PC-3 (cell line): Measurements from ENCODE around the gene VPS9D1. TPM values are rescaled to one million over a fixed set of nuclear protein-coding genes. Genes with fewer than 3 reads are reported as not detected.
"Not testable (repeated sequence)": the region's sequence is repeated elsewhere in the genome, so short reads cannot be mapped to it uniquely, and the experiment has no call there.

Experiments
- ATAC-seq: fragments of 200-7000 bp; cut with Tn5 transposase; 2 replicates; pipeline ENCODE4 v1.9.1; 2020; ENCODE audit warnings: mild to moderate bottlenecking, moderate library complexity
- BruUV-seq: library from RNA; stranded (reverse); fragments of 400-500 nt; replicated peaks from 2 replicates; lab custom pipeline; 2021; lab: Mats Ljungman, UMichigan
- CTCF ChIA-PET: fragments of 300-600 bp; sonication (Branson Sonifier 250); formaldehyde crosslinking; loops from one replicate; lab custom pipeline; 2022; ENCODE audit warnings: antibody characterized with exemption; lab: Charles Lee
- POLR2A ChIA-PET: fragments of 300-600 bp; sonication (Branson Sonifier 250); formaldehyde crosslinking; loops from one replicate; lab custom pipeline; 2022; ENCODE audit warnings: antibody characterized with exemption; ENCODE audit not compliant: unreplicated experiment; lab: Charles Lee
- DNase-seq: peaks from one replicate; pipeline ENCODE4 v3.0.0-alpha.2; 2015
- H2AFZ ChIP-seq: fragments of 300-600 bp; sonication (generic); 2 replicates; pipeline ENCODE4 v1.6.0; 2016; ENCODE audit warnings: antibody characterized with exemption, low read length
- H3F3A ChIP-seq: fragments of 300-600 bp; sonication (generic); one replicate; pipeline ENCODE4 v1.6.0; 2017; ENCODE audit warnings: antibody characterized with exemption, low read length, control low read depth, mild to moderate bottlenecking; ENCODE audit not compliant: unreplicated experiment
- H3K27ac ChIP-seq: fragments of 300-600 bp; sonication (generic); 2 replicates; pipeline ENCODE4 v1.5.1; 2016; ENCODE audit warnings: mild to moderate bottlenecking, low read length
- H3K27me3 ChIP-seq: fragments of 300-600 bp; sonication (generic); 2 replicates; pipeline ENCODE4 v1.6.1; 2016; ENCODE audit warnings: low read length, mixed read lengths
- H3K36me3 ChIP-seq: fragments of 300-600 bp; sonication (generic); 2 replicates; pipeline ENCODE4 v1.6.1; 2016; ENCODE audit warnings: low read depth, mixed run types, low read length, mixed read lengths
- H3K4me1 ChIP-seq: fragments of 300-600 bp; sonication (generic); 2 replicates; pipeline ENCODE4 v1.5.1; 2016; ENCODE audit warnings: low read length; ENCODE audit not compliant: insufficient read depth
- H3K4me2 ChIP-seq: fragments of 300-600 bp; sonication (generic); 2 replicates; pipeline ENCODE4 v1.6.0; 2016; ENCODE audit warnings: low read length
- H3K4me3 ChIP-seq: fragments of 300-600 bp; sonication (generic); 2 replicates; pipeline ENCODE4 v1.5.1; 2016; ENCODE audit warnings: mild to moderate bottlenecking, low read length, mixed read lengths
- H3K79me2 ChIP-seq: fragments of 300-600 bp; sonication (generic); 2 replicates; pipeline ENCODE4 v1.6.1; 2017; ENCODE audit warnings: low read length, mixed read lengths
- H3K9ac ChIP-seq: fragments of 300-600 bp; sonication (generic); 2 replicates; pipeline ENCODE4 v1.6.0; 2016; ENCODE audit warnings: mild to moderate bottlenecking, low read length
- H3K9me2 ChIP-seq: fragments of 300-600 bp; sonication (generic); replicated peaks from 2 replicates; pipeline ENCODE4 v1.6.1; 2016; ENCODE audit warnings: mixed run types, low read length, mixed read lengths
- H3K9me3 ChIP-seq: fragments of 300-600 bp; sonication (generic); 2 replicates; pipeline ENCODE4 v1.6.1; 2016; ENCODE audit warnings: low read length, mixed read lengths
- H4K20me1 ChIP-seq: fragments of 300-600 bp; sonication (generic); 2 replicates; pipeline ENCODE4 v1.6.1; 2016; ENCODE audit warnings: low read length, mixed read lengths
- EZH2 ChIP-seq: fragments of 300-600 bp; sonication (generic); IDR thresholded peaks from one replicate; pipeline ENCODE4 v1.6.1; 2017; ENCODE audit warnings: antibody characterized with exemption, mild to moderate bottlenecking, low read length; ENCODE audit not compliant: unreplicated experiment
- EZH2phosphoT487 ChIP-seq: fragments of 300-600 bp; sonication (generic); IDR thresholded peaks from 2 replicates; pipeline ENCODE4 v1.6.1; 2018; ENCODE audit warnings: mild to moderate bottlenecking, antibody characterized with exemption, low read length, borderline replicate concordance
- intact Hi-C: fragments of 100-400 bp; cut with micrococcal nuclease; formaldehyde crosslinking; loops from 2 replicates; pipeline ENCODE4 v1.9.0; 2023
- total RNA-seq: library from RNA; depleted of rRNA; stranded (reverse); fragments of >200 nt; gene quantifications from 2 replicates; pipeline ENCODE4 v1.2.3, GENCODE V29; 2014
- TF ChIP-seq, protein P1 (sequence below): fragments of 300-600 bp; sonication (generic); conservative IDR thresholded peaks from 2 replicates; pipeline ENCODE4 v1.5.1; 2017; ENCODE audit warnings: antibody characterized with exemption, low read depth, mild to moderate bottlenecking, low read length

Gene VPS9D1
- total RNA-seq, 1 experiment from 2014 or later: 4.4 TPM

DNA sequence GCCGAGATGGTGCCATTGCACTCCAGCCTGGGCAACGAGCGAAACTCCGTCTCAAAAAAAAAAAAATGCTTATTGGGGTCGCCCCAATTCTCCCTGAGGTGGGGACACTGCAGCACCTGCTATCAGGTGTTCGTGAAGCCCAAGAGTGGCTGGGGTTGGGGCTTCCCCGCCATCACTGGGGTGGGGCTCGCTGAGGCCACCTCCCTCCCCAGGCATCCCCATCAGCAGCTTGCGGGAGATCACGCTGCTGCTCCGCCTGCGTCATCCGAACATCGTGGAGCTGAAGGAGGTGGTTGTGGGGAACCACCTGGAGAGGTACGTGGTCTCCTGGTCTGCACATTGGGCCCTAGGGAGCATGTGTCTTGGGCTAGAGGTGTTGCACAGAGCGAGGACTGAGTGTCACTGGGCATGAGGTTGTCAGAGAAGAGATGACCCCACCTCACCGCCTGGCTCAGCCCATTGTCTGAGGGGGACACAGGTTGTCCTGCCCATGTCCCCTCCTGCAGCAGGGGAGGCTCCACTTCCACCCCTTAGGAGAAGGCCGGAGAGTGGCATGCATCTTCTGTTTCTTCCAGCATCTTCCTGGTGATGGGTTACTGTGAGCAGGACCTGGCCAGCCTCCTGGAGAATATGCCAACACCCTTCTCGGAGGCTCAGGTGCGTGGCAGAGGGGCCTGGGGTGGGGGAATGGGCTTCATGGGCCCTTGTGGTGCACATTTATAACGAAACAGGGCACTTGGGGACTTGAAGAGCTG is 29.3 kb downstream of the VPS9D1 start:
- DNase-seq: no peak
- Histone ChIP-seq H3K4me1 (peaks cover 6% of the 10 kb centered on the region; the same call in 1 of the 2 replicates), H3K4me3 (no peak overlapping the region), H3K9me3 (no peaks in the 10 kb centered on the region), H3K79me2 (peaks cover 27% of the 10 kb centered on the region), H3K27ac (no peak overlapping the region), H3K36me3 (peaks cover 4% of the 10 kb centered on the region; the same call in 1 of the 2 replicates), H3K4me2 (no peak overlapping the region), H3F3A (no peaks in the 10 kb centered on the region), H3K9me2 (no peaks in the 10 kb centered on the region), H3K9ac (no peak overlapping the region), H2AFZ (no peak overlapping the region), H4K20me1 (no peaks in the 10 kb centered on the region), H3K27me3 (no peaks in the 10 kb centered on the region)
- BruUV-seq: no TSS peak
- intact Hi-C loops: no loop called here
- ChIA-PET CTCF (no interaction called here), POLR2A (no interaction called here)
- ATAC-seq: no peak
- TF ChIP-seq EZH2phosphoT487: no peak
- TF ChIP-seq EZH2: no peak
- TF ChIP-seq, protein P1, sequence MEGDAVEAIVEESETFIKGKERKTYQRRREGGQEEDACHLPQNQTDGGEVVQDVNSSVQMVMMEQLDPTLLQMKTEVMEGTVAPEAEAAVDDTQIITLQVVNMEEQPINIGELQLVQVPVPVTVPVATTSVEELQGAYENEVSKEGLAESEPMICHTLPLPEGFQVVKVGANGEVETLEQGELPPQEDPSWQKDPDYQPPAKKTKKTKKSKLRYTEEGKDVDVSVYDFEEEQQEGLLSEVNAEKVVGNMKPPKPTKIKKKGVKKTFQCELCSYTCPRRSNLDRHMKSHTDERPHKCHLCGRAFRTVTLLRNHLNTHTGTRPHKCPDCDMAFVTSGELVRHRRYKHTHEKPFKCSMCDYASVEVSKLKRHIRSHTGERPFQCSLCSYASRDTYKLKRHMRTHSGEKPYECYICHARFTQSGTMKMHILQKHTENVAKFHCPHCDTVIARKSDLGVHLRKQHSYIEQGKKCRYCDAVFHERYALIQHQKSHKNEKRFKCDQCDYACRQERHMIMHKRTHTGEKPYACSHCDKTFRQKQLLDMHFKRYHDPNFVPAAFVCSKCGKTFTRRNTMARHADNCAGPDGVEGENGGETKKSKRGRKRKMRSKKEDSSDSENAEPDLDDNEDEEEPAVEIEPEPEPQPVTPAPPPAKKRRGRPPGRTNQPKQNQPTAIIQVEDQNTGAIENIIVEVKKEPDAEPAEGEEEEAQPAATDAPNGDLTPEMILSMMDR: no peak

DNA sequence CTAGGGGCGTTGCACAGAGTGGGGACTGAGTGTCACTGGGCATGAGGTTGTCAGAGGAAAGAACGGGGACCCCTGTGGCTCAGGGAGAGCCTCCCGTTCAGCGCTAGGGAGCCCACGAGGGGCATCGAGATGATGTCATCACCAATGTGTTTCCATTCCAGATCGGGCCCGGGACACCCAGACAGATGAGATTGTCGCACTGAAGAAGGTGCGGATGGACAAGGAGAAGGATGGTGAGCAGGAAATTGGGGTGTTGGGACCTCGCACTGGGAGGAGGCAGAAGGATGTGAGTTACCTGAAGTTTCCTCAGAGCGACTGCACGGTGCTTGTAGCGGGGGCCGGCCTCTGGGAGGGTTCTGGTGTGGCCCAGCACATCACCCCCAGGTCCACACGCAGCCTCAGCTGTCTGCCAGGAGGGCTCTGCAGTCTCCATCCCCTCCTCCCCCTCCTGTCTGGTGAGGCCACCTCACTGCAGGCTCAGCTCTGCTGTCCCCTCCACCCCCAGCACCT is 30.3 kb downstream of the VPS9D1 start:
- H3K9me2 ChIP-seq: no peaks in the 10 kb centered on the region
- ChIA-PET POLR2A (no interaction called here), CTCF (no interaction called here)
- TF ChIP-seq EZH2 (no peak), EZH2phosphoT487 (no peak)
- TF ChIP-seq, protein P1: no peak
- no peak overlapping the region for H3K4me2 ChIP-seq
- DNase-seq (no peak), ATAC-seq (no peak)
- no peak overlapping the region for H3K4me3 ChIP-seq
- H4K20me1 ChIP-seq: no peaks in the 10 kb centered on the region
- H3F3A ChIP-seq: no peaks in the 10 kb centered on the region
- H3K36me3 ChIP-seq: peaks cover 4% of the 10 kb centered on the region; the same call in 1 of the 2 replicates
- no peak overlapping the region for H2AFZ ChIP-seq
- peaks cover 6% of the 10 kb centered on the region; the same call in 1 of the 2 replicates for H3K4me1 ChIP-seq
- H3K9ac ChIP-seq: no peak overlapping the region
- no peaks in the 10 kb centered on the region for H3K27me3 ChIP-seq
- H3K9me3 ChIP-seq: no peaks in the 10 kb centered on the region
- no peak overlapping the region for H3K27ac ChIP-seq
- no TSS peak for BruUV-seq
- intact Hi-C loops: no loop called here
- H3K79me2 ChIP-seq: peaks cover 27% of the 10 kb centered on the region

DNA sequence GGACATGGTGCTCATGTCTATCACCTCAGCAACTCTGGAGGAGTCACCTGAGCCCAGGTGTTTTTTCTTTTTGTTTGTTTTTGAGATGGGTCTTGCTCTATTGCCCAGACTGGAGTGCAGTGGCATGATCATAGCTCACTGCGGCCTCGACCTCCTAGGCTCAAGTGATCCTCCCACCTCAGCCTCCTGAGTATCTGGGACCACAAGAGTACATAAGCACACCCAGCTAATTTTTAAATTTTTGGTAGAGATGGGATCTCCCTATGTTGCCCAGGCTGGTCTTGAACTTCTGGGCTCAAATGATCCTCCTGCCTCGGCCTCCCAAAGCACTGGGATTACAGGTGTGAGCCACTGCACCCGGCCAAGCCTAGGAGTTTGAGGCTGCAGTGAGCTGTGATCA is 31.1 kb downstream of the VPS9D1 start:
- H3K4me2 ChIP-seq, H4K20me1 ChIP-seq, H3K4me1 ChIP-seq, ATAC-seq, CTCF ChIA-PET, H3K27me3 ChIP-seq, H3K9me2 ChIP-seq, H3K27ac ChIP-seq, H3F3A ChIP-seq, intact Hi-C loops, H3K9me3 ChIP-seq, BruUV-seq, POLR2A ChIA-PET, H3K36me3 ChIP-seq, H3K4me3 ChIP-seq, H2AFZ ChIP-seq, H3K9ac ChIP-seq, DNase-seq: not testable (repeated sequence)
- peaks cover 27% of the 10 kb centered on the region for H3K79me2 ChIP-seq
